IMR-90 (cell line): ENCODE data around the gene UACA. TPM values are rescaled to one million over a fixed set of nuclear protein-coding genes. Genes with fewer than 3 reads are reported as not detected.

Experiments used
- ATAC-seq: fragments of 200-7000 bp; cut with Tn5 transposase; 2 replicates; pipeline ENCODE4 v1.9.1; 2020; ENCODE audit warnings: low read depth, mild to moderate bottlenecking, moderate library complexity
- BruUV-seq: library from RNA; stranded (reverse); fragments of 400-500 nt; replicated peaks from 2 replicates; lab custom pipeline; 2021; lab: Mats Ljungman, UMichigan
- CTCF ChIA-PET: fragments of 300-600 bp; formaldehyde crosslinking; extraction: SDS; loops from one replicate; lab custom pipeline; 2021; ENCODE audit warnings: antibody characterized with exemption; lab: Yijun Ruan, JAX
- POLR2A ChIA-PET: fragments of 300-600 bp; sonication (Branson Sonifier 250); formaldehyde crosslinking; loops from one replicate; lab custom pipeline; 2022; ENCODE audit warnings: antibody characterized with exemption; ENCODE audit not compliant: unreplicated experiment; lab: Charles Lee
- DNase-seq: peaks from one replicate; pipeline ENCODE4 v3.0.0; 2013
- H2AFZ ChIP-seq: replicated peaks from 2 replicates; pipeline ENCODE3; 2013; ENCODE audit warnings: low read length, mild to moderate bottlenecking; ENCODE audit not compliant: poor library complexity
- H2AK5ac ChIP-seq: 2 replicates; pipeline ENCODE4 v1.6.1; 2013; ENCODE audit warnings: low read depth, low read length, inconsistent platforms
- H2AK9ac ChIP-seq: replicated peaks from 2 replicates; pipeline ENCODE3; 2013; ENCODE audit warnings: mild to moderate bottlenecking, low read depth, low read length, moderate library complexity; ENCODE audit not compliant: poor library complexity
- H2BK120ac ChIP-seq: 2 replicates; pipeline ENCODE4 v1.6.1; 2013; ENCODE audit warnings: low read depth, low read length, inconsistent platforms
- H2BK15ac ChIP-seq: 3 replicates; pipeline ENCODE4 v1.6.1; 2013; ENCODE audit warnings: low read depth, low read length, inconsistent platforms
- H2BK20ac ChIP-seq: 2 replicates; pipeline ENCODE4 v1.6.1; 2013; ENCODE audit warnings: low read depth, mild to moderate bottlenecking, inconsistent platforms, low read length, moderate library complexity
- H2BK5ac ChIP-seq: 2 replicates; pipeline ENCODE4 v1.6.1; 2013; ENCODE audit warnings: mild to moderate bottlenecking, low read depth, low read length, inconsistent platforms; ENCODE audit not compliant: poor library complexity, severe bottlenecking
- H3K14ac ChIP-seq: replicated peaks from 2 replicates; pipeline ENCODE4 v1.6.1; 2013; ENCODE audit warnings: low read depth, low read length, inconsistent platforms
- H3K18ac ChIP-seq: 2 replicates; pipeline ENCODE4 v1.6.1; 2013; ENCODE audit warnings: low read depth, low read length, control low read depth
- H3K23ac ChIP-seq: 2 replicates; pipeline ENCODE4 v1.6.1; 2013; ENCODE audit warnings: low read depth, low read length, inconsistent platforms
- H3K27ac ChIP-seq: 2 replicates; pipeline ENCODE4 v1.5.1; 2013; ENCODE audit warnings: mild to moderate bottlenecking, control low read depth, low read length; ENCODE audit not compliant: insufficient read depth
- H3K27me3 ChIP-seq: 2 replicates; pipeline ENCODE4 v1.6.1; 2013; ENCODE audit warnings: low read length; ENCODE audit not compliant: control insufficient read depth, insufficient read depth
- H3K36me3 ChIP-seq: 2 replicates; pipeline ENCODE4 v1.6.1; 2013; ENCODE audit warnings: low read length, mixed read lengths; ENCODE audit not compliant: control insufficient read depth, insufficient read depth
- H3K4ac ChIP-seq: 2 replicates; pipeline ENCODE4 v1.6.1; 2013; ENCODE audit warnings: low read depth, low read length, inconsistent platforms
- H3K4me1 ChIP-seq: 2 replicates; pipeline ENCODE4 v1.6.1; 2013; ENCODE audit warnings: low read length, mixed read lengths; ENCODE audit not compliant: control insufficient read depth, insufficient read depth
- H3K4me2 ChIP-seq: 2 replicates; pipeline ENCODE4 v1.6.1; 2013; ENCODE audit warnings: low read depth, mild to moderate bottlenecking, control low read depth, low read length, moderate library complexity
- H3K4me3 ChIP-seq: 2 replicates; pipeline ENCODE4 v1.5.1; 2013; ENCODE audit warnings: low read depth, mild to moderate bottlenecking, control low read depth, low read length, moderate library complexity; ENCODE audit not compliant: insufficient read depth
- H3K56ac ChIP-seq: 2 replicates; pipeline ENCODE4 v1.6.1; 2013; ENCODE audit warnings: low read length, inconsistent platforms; ENCODE audit not compliant: insufficient read depth; ENCODE audit errors: extremely low read depth
- H3K79me1 ChIP-seq, 2 experiments: 2 replicates each; pipeline ENCODE4 v1.6.1; 2013; ENCODE audit warnings: low read length in 2 of 2, inconsistent platforms in 1 of 2, low read depth in 1 of 2
- H3K9ac ChIP-seq: 2 replicates; pipeline ENCODE4 v1.6.1; 2013; ENCODE audit warnings: low read depth, low read length, control low read depth
- H3K9me1 ChIP-seq: 2 replicates; pipeline ENCODE4 v1.6.1; 2013; ENCODE audit warnings: low read length, inconsistent platforms; ENCODE audit not compliant: insufficient read depth
- H3K9me3 ChIP-seq: 2 replicates; pipeline ENCODE4 v1.6.1; 2013; ENCODE audit warnings: low read length; ENCODE audit not compliant: control insufficient read depth, insufficient read depth
- H4K20me1 ChIP-seq: 2 replicates; pipeline ENCODE4 v1.6.1; 2013; ENCODE audit warnings: low read length, inconsistent platforms; ENCODE audit not compliant: insufficient read depth
- H4K5ac ChIP-seq: 2 replicates; pipeline ENCODE4 v1.6.1; 2013; ENCODE audit warnings: mild to moderate bottlenecking, low read depth, low read length, control low read depth
- H4K8ac ChIP-seq, 2 experiments: 2 replicates each; pipeline ENCODE4 v1.6.1; 2013; ENCODE audit warnings: low read depth in 2 of 2, low read length in 2 of 2, control low read depth in 1 of 2, inconsistent platforms in 1 of 2
- H4K91ac ChIP-seq: 2 replicates; pipeline ENCODE4 v1.6.1; 2013; ENCODE audit warnings: low read depth, low read length, inconsistent platforms; ENCODE audit not compliant: insufficient read depth
- BHLHE40 ChIP-seq: fragments of 150-350 bp; IDR thresholded peaks from 2 replicates; pipeline ENCODE4 v1.6.1; 2016; ENCODE audit warnings: mild to moderate bottlenecking, low read depth, low read length
- CEBPB ChIP-seq: IDR thresholded peaks from 2 replicates; pipeline ENCODE4 v1.6.1; 2012; ENCODE audit warnings: low read depth, low read length, improper control_type of control experiment
- CHD1 ChIP-seq: IDR thresholded peaks from 2 replicates; pipeline ENCODE4 v1.6.1; 2012; ENCODE audit warnings: low read depth, low read length, improper control_type of control experiment
- CTCF ChIP-seq: conservative IDR thresholded peaks from 2 replicates; pipeline ENCODE4 v1.5.1; 2012; ENCODE audit warnings: mild to moderate bottlenecking, low read depth, low read length, improper control_type of control experiment
- ELK1 ChIP-seq: fragments of 150-350 bp; IDR thresholded peaks from 2 replicates; pipeline ENCODE4 v1.6.1; 2016; ENCODE audit warnings: low read depth, mild to moderate bottlenecking, low read length, moderate library complexity, borderline replicate concordance
- FOS ChIP-seq: fragments of 150-350 bp; IDR thresholded peaks from 2 replicates; pipeline ENCODE4 v1.6.1; 2016; ENCODE audit warnings: low read depth, low read length
- MAFK ChIP-seq: IDR thresholded peaks from 2 replicates; pipeline ENCODE4 v1.6.1; 2012; ENCODE audit warnings: low read depth, low read length, improper control_type of control experiment
- MAZ ChIP-seq: IDR thresholded peaks from 2 replicates; pipeline ENCODE4 v1.6.1; 2012; ENCODE audit warnings: low read depth, mild to moderate bottlenecking, low read length, improper control_type of control experiment, moderate library complexity, borderline replicate concordance
- MXI1 ChIP-seq: IDR thresholded peaks from 2 replicates; pipeline ENCODE4 v1.6.1; 2012; ENCODE audit warnings: low read depth, mild to moderate bottlenecking, low read length, moderate library complexity, borderline replicate concordance
- NFE2L2 ChIP-seq: fragments of 150-350 bp; IDR thresholded peaks from 2 replicates; pipeline ENCODE4 v1.6.1; 2016; ENCODE audit warnings: low read depth, mild to moderate bottlenecking, low read length
- POLR2A ChIP-seq: IDR thresholded peaks from 2 replicates; pipeline ENCODE4 v1.6.1; 2012; ENCODE audit warnings: mild to moderate bottlenecking, low read depth, low read length
- RAD21 ChIP-seq: IDR thresholded peaks from 2 replicates; pipeline ENCODE4 v1.6.1; 2012; ENCODE audit warnings: low read length, improper control_type of control experiment
- RCOR1 ChIP-seq: IDR thresholded peaks from 2 replicates; pipeline ENCODE4 v1.6.1; 2012; ENCODE audit warnings: mild to moderate bottlenecking, low read length, improper control_type of control experiment; ENCODE audit not compliant: insufficient replicate concordance
- RFX5 ChIP-seq: IDR thresholded peaks from 2 replicates; pipeline ENCODE4 v1.8.0; 2012; ENCODE audit warnings: low read depth, mild to moderate bottlenecking, low read length, moderate library complexity
- SMC3 ChIP-seq: fragments of 150-350 bp; IDR thresholded peaks from 2 replicates; pipeline ENCODE4 v1.6.1; 2016; ENCODE audit warnings: low read depth, mild to moderate bottlenecking, antibody characterized with exemption, low read length, moderate library complexity
- USF2 ChIP-seq: fragments of 150-350 bp; IDR thresholded peaks from 2 replicates; pipeline ENCODE4 v1.6.1; 2017; ENCODE audit warnings: mild to moderate bottlenecking, antibody characterized with exemption, low read length, low read depth
- WGBS, 2 experiments: methylation state at CpG; one replicate each; pipeline versions ENCODE4 v1.1.5 to v1.1.7; 2013; ENCODE audit warnings: missing lambda C conversion rate in 2 of 2; ENCODE audit not compliant: insufficient read length in 1 of 2; ENCODE audit errors: extremely low coverage in 2 of 2; 5-methylcytosine and 5-hydroxymethylcytosine counted together
- dilution Hi-C: fragments of 300-500 bp; cut with HindIII; formaldehyde crosslinking; loops from one replicate; pipeline ENCODE4 v1.14.3; 2018; ENCODE audit warnings: low sequenced_read_pairs; ENCODE audit not compliant: unreplicated experiment
- in situ Hi-C: fragments of 300-500 bp; cut with MboI; formaldehyde crosslinking; loops from 3 replicates; pipeline ENCODE4 v1.14.3; 2019; ENCODE audit warnings: low sequenced_read_pairs, inconsistent platforms, mixed read lengths
- intact Hi-C: fragments of 100-400 bp; cut with micrococcal nuclease; formaldehyde crosslinking; loops from 2 replicates; pipeline ENCODE4 v1.10.0; 2022
- polyA plus RNA-seq, 3 experiments: library from polyadenylated mRNA; depleted of rRNA; stranded (reverse); fragments of >200 nt; gene quantifications; 2 replicates each; pipeline ENCODE4 v1.2.3, GENCODE V29; 2012; ENCODE audit warnings: low replicate concordance in 1 of 3
- total RNA-seq: library from RNA; depleted of rRNA; stranded (reverse); fragments of >200 nt; gene quantifications from 2 replicates; pipeline ENCODE4 v1.2.3, GENCODE V29; 2012

Gene UACA
- total and polyA plus RNA-seq, 2 of the 4 experiments (the other 2 are of a cell fraction): 156 to 507 TPM

- no peak overlapping the region for H2BK15ac ChIP-seq
- peaks cover 12% of the 10 kb centered on the region for H3K36me3 ChIP-seq
- H2BK20ac ChIP-seq: no peak overlapping the region
- peaks cover 0 to 3% of the 10 kb centered on the region in 2 experiments; a peak in 3 of 4 replicates for H3K79me1 ChIP-seq
- no peak overlapping the region for H3K9ac ChIP-seq
- H3K4ac ChIP-seq: no peak overlapping the region
- H2BK120ac ChIP-seq: no peak overlapping the region
- no peak overlapping the region for H4K91ac ChIP-seq
- in situ Hi-C loops: no loop called here
- no peak overlapping the region for H3K23ac ChIP-seq
- no peak overlapping the region for H3K27ac ChIP-seq
- no peak overlapping the region for H3K4me3 ChIP-seq
- H3K56ac ChIP-seq: no peak overlapping the region
- H3K18ac ChIP-seq: no peak overlapping the region
- no peak overlapping the region for H3K4me2 ChIP-seq
- DNase-seq (no peak), ATAC-seq (no peak)
- H3K9me1 ChIP-seq: peaks cover 10% of the 10 kb centered on the region
- POLR2A ChIA-PET: interaction anchor here (0.6 kb wide), 1 partner anchor 42 kb away, joined by 9 read pairs; no protein-coding TSS in a partner anchor
- no peak overlapping the region for H2AFZ ChIP-seq
- no peak overlapping the region for H2AK9ac ChIP-seq
- dilution Hi-C loops: no loop called here
- TF ChIP-seq FOS: no peak
- TF ChIP-seq MAZ: no peak
- TF ChIP-seq CHD1: no peak
- no peak for TF ChIP-seq MXI1
- no peak for TF ChIP-seq RCOR1
- no peak for TF ChIP-seq BHLHE40
- no peak for TF ChIP-seq NFE2L2
- TF ChIP-seq ELK1: no peak
- no peak for TF ChIP-seq CEBPB
- no peak for TF ChIP-seq CTCF
- TF ChIP-seq RFX5: no peak
- no peak for TF ChIP-seq RAD21
- no peak for TF ChIP-seq USF2
- no peak for TF ChIP-seq SMC3
- TF ChIP-seq MAFK: no peak
- TF ChIP-seq POLR2A: no peak
- no peaks in the 10 kb centered on the region for H3K4me1 ChIP-seq
- H2BK5ac ChIP-seq: no peak overlapping the region
- no peak overlapping the region for H2AK5ac ChIP-seq
- BruUV-seq: no TSS peak
- no peak overlapping the region for H4K8ac ChIP-seq
- no peak overlapping the region for H3K14ac ChIP-seq
- no peaks in the 10 kb centered on the region for H3K27me3 ChIP-seq
- CTCF ChIA-PET: interaction anchor here (1.1 kb wide), 1 partner anchor 171 kb away, joined by 3 read pairs; no protein-coding TSS in a partner anchor
- WGBS, 2 experiments: no CpG with 5 or more reads among the region's 4 CpGs
- H3K9me3 ChIP-seq: no peaks in the 10 kb centered on the region
- H4K5ac ChIP-seq: no peak overlapping the region
- H4K20me1 ChIP-seq: no peaks in the 10 kb centered on the region
- intact Hi-C loops: no loop called here
These were observed 109.9 kb downstream of the UACA start for GRCh38 chr15:70653426-70653825.
